Hematopoietic multipotent progenitor cell (in vitro differentiated cells): ENCODE results near the gene CMC2. TPM values are rescaled to one million over a fixed set of nuclear protein-coding genes. Genes with fewer than 3 reads are reported as not detected.

Experiments
- DNase-seq, 3 donors: peaks; one replicate each; pipeline ENCODE4 v3.0.0-alpha.2; 2011 to 2015; ENCODE audit warnings: low read depth in 2 of 3, low spot score in 2 of 3
- total RNA-seq: library from RNA; depleted of rRNA; stranded (reverse); fragments of >200 nt; gene quantifications from one replicate; pipeline ENCODE4 v1.2.3, GENCODE V29; 2012

The CMC2 gene
- total RNA-seq, 1 donor = 24.5 TPM

DNA sequence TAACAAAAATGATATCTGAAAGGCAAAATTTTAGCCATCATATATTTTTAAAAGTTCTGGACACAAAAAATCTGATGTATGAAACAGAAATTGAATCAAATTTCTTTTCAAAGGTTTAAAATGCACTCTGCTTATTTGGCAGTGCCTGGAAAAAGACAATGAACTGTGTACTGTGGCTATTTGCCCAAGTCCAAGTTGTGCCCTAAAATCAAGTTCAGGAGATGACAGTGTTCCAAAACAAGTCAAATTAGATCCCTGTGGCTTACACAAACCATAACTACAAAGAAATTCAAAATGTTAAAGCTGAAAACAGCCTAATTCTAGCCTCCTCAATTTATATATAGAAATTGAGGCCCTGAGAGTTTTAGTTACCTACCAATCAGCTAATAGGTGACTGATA is 25.6 kb downstream of the CMC2 start:
- DNase-seq = no peak

DNA sequence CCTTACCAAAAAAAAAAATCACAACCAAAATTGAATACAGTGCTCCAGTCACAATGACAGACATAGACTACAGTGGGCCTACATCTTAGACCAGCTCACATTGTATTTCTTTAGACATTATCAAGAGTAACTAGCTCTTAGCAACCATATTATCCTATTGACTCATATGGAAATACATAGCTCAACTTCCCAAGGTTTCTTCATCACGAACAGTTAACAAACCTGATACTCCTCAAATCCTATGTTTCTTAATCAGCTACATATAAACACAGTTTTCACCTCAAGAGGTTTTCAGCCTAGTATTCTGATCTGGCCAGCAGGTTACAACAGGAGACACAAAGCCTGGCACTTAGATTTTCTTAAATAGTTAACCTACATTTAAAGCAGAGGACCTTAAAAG is 29.7 kb downstream of the CMC2 start:
- no peak for DNase-seq

DNA sequence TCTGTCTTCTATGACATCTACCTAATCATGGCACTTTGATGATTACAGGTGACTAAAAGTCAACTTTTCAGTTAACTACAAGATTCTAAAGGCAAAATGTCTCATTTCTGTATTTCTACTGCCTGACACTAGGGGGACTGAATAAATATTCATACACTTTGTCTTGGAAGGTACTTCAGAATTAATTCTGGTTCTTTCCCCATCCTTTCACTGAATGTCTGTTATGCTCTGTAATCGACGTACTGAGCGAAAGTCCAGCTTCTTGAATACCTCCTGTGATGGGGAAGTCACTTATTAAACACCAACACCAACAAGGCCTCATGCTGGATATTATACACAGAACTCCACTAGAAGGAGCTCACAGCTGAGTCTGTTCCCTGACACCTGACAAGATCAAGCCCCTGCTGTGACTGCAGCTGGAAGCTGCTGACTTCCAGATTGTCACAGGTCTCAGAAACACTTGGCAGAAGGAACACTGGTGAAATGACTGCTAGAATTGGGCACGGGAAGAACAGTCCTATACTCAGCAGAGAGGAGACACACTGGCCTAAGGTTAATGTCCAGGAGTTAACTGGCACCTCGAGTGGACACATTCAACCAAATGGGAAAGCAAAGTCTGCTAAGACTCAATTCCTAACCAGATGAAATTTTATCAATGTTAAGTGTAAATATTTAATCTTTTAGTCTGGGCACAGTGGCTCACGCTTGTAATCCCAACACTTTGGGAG is 31.9 kb downstream of the CMC2 start:
- DNase-seq = no peak

GRCh38 chr16:80973991-80974390 is 32.7 kb downstream of the CMC2 start:
- no peak for DNase-seq

DNA sequence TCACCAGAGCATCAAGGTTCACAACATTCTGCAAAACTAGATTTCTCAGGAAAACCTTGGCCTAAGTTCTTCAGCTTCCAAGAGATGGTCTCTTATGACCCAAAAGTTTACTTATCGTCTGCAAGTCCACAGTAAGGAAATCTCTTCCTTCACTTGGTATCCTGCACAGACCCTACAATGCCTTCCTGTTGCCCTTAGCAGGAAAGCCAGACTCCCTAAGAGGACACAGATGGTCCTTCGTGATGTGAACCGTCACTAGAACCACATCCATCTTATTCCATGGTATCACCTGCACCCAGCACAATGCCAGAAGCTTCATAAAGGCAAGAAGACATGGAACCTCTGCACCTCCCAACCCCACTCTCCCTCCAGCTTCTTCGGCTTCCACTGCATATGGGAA is 34.1 kb downstream of the CMC2 start:
- peak in 1 of 3 donors; percentile 61 for DNase-seq

DNA sequence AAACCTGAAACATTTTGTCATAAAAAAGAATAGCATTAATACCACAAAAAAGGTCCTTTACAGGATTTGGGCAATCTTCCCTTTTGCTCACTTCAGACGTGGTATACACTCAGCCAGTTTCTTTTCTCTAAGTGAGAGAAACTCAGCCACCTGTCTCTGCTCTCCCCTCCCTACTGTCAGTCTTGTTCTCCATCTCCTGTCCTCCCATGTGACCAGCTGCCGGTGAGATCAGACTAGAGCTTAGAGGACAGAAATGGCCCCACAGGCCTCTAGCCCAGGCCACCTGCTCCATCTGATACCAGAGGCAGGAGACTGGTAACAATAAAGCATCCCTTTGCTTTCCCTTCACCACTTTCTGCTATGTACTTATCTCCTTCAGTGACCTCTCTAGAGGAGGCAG is 34.9 kb downstream of the CMC2 start:
- peak in 1 of 3 donors; percentile 9 for DNase-seq

- DNase-seq = no peak
Observed at GRCh38 chr16:80969114-80969484, 37.6 kb downstream of the CMC2 start.

DNA sequence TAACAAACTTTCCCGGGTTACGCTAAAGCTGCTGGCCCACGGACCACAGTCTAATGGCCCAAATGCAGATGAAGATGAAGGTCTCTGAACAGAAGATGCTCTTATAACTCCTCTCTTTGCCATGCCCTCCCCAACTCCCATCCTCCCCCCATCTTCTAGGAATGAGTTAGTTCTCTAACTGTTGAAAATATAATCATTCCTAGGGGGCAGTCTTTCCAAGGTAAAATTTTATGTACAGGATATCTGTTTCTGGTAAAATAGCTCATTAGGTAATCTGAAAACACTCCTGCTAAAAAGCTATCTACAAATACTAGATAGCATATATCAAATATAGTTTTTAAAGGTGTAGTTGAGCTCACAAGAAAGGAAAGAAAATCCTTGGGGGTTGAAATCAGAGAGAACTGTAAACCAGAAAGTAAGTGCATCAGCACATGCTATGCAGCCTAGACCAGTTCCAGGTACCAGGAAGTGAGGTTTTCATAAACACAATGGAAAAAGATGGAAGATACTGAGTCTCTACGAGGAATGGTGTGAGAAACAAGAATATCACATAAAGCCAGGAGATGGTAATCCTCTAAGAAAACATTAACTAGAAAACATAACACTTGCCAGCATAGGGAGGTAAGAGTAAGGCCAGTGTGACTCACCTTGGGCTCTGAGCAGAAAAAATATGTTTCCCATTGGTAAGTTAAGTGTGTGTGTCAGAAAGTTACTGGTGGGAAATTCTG is 38.1 kb downstream of the CMC2 start:
- no peak for DNase-seq

- no peak for DNase-seq
Observed at GRCh38 chr16:80966617-80967016, 40.1 kb downstream of the CMC2 start.

GRCh38 chr16:80964351-80964750 is 42.3 kb downstream of the CMC2 start:
- DNase-seq = no peak

DNA sequence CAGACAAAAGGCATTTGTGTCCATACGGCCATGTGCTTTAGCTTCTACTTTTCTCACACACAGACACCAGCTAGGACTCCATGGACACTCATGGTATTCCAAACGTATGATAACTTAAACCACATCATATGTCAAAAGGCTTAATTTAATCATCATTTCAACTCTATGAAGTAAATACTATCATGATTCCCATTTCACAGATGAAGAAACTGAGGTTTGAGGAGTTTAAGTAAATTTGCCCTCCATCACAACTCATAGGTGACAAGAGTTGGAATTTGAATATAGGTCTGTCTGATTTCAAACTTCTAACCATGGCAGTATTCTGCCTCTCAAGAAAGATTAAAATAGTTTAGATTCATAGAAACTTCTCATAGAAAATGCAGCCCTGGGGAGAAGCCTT is 43.8 kb downstream of the CMC2 start:
- DNase-seq = no peak

GRCh38 chr16:80958284-80958683 is 48.4 kb downstream of the CMC2 start:
- DNase-seq = peak in 1 of 3 donors; percentile 8

- no peak for DNase-seq
Observed at GRCh38 chr16:80954985-80955384, 51.7 kb downstream of the CMC2 start.

GRCh38 chr16:80948886-80949493 is 57.7 kb downstream of the CMC2 start:
- peak in 2 of 3 donors; percentile 58 to 80 for DNase-seq

DNA sequence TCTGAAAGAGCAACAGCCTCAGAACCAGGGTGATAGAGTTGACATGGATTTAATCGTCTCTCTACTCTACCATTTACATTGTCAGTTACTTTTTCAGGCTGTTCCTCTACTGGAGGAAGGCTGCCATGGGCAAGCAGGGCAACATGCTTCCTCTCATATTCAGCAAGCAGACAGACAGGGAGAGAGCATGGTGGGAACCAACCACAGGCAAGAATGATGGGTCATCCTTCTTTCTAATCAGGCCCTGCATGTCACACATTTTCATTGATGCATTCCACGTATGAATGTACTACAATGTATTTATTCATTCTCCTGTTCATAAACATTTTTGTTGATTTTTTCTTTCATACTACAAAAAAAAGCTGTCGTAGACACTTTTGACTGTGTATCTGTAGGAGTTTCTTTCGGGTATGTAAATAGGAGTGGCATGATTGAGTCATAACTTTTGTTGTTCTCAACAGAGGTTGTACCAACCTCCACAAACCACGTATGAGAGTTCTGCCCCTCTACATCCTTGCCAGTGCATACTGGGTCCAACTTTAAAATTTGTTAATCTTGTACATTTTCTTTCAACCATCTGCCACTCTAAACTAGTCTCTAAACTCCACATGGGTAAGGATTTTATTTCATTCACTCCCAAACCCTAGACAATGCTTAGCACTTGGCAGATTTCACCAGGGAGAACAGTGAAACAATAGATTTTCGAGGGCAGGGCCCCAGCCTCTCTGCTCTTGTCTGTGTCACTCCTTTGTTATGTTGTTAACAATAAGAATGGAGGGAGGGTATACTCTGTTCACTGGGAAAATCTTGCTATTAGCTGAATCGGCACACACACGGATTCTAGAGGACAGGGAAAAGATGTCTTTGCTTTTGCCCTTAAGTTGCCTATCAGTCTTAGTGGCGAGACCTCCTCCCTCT is 58.7 kb downstream of the CMC2 start:
- DNase-seq = no peak

DNA sequence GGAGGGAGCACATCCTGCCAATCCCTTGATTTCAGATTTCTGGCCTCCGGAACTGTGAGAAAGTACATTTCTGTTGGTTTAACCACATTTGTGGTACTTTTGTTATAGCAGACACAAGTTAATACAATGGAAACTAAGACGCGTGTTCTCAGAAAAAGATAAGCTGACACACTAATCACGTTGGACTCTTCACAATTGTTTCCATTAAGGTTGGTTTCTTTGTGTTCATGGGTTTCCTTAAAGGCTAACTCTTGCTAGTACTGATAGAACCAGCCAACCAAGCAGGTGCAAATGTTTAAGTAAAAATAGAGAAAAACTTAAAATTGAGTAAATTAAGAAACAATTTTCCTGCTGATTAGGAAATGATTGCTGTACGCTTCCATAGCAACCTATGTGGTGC is 59.4 kb downstream of the CMC2 start:
- no peak for DNase-seq

- DNase-seq = no peak
Observed at GRCh38 chr16:80946481-80946880, 60.2 kb downstream of the CMC2 start.

- DNase-seq = no peak
Observed at GRCh38 chr16:80940069-80940856, 66.4 kb downstream of the CMC2 start.

- no peak for DNase-seq
Observed at GRCh38 chr16:80938879-80939260, 67.8 kb downstream of the CMC2 start.
